ENCODE data around the gene KIF22.
"Not testable (repeated sequence)": the region's sequence is repeated elsewhere in the genome, so short reads cannot be mapped to it uniquely, and the experiment has no call there.

KIF22 gene

DNA sequence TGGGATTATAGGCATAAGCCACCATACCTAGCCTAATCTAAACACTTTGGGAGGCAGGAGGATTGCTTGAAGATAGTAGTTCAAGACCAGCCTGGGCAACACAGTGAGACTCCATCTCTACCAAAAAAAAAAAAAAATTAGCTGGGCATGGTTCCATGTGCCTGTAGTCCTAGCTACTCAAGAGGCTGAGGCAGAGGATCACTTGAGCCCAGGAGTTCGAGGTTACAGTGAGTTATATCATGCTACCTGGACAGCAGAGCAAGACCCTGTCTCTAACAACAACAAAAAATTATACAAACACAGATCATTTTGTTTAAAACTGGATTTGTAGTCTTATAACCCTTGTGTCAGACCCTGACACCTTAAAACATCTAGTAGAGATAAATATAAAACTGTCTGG lies 37.0 kb upstream of the KIF22 start:
- Histone ChIP-seq H3K9ac (ENCODE audit: low read length) (no peak overlapping the region), H3K27me3 (ENCODE audit: control insufficient read depth, insufficient read depth, low read length) (no peaks in the 10 kb centered on the region), H3K9me3 (ENCODE audit: control insufficient read depth, insufficient read depth, low read depth, low read length) (peaks cover 3% of the 10 kb centered on the region; the same call in 1 of the 2 replicates), H3K27ac (ENCODE audit: low read depth, low read length) (no peak overlapping the region), H3K4me3 (ENCODE audit: low read depth, low read length) (no peak overlapping the region), H3K36me3 (ENCODE audit: control insufficient read depth, insufficient read depth, low read length) (0 out of 2 replicates have a peak, but pooled peaks cover 3% of the 10 kb centered on the region), H3K4me1 (ENCODE audit: control insufficient read depth, insufficient read depth, low read length) (no peaks in the 10 kb centered on the region)

GRCh38 chr16:29756654-29757053 lies 33.9 kb upstream of the KIF22 start:
- Histone ChIP-seq H3K36me3 (ENCODE audit: control insufficient read depth, insufficient read depth, low read length) (no peaks in the 10 kb centered on the region), H3K9me3 (ENCODE audit: control insufficient read depth, insufficient read depth, low read depth, low read length) (no peaks in the 10 kb centered on the region), H3K4me1 (ENCODE audit: control insufficient read depth, insufficient read depth, low read length) (no peaks in the 10 kb centered on the region), H3K27ac (ENCODE audit: low read depth, low read length) (no peak overlapping the region), H3K4me3 (ENCODE audit: low read depth, low read length) (no peak overlapping the region), H3K9ac (ENCODE audit: low read length) (no peak overlapping the region), H3K27me3 (ENCODE audit: control insufficient read depth, insufficient read depth, low read length) (no peaks in the 10 kb centered on the region)

- H3K4me1 ChIP-seq (ENCODE audit: control insufficient read depth, insufficient read depth, low read length); H3K27ac ChIP-seq (ENCODE audit: low read depth, low read length); H3K36me3 ChIP-seq (ENCODE audit: control insufficient read depth, insufficient read depth, low read length); H3K4me3 ChIP-seq (ENCODE audit: low read depth, low read length); H3K27me3 ChIP-seq (ENCODE audit: control insufficient read depth, insufficient read depth, low read length); H3K9ac ChIP-seq (ENCODE audit: low read length); H3K9me3 ChIP-seq (ENCODE audit: control insufficient read depth, insufficient read depth, low read depth, low read length): not testable (repeated sequence)
Measured at GRCh38 chr16:29757086-29757485, 33.5 kb upstream of the KIF22 start.

DNA sequence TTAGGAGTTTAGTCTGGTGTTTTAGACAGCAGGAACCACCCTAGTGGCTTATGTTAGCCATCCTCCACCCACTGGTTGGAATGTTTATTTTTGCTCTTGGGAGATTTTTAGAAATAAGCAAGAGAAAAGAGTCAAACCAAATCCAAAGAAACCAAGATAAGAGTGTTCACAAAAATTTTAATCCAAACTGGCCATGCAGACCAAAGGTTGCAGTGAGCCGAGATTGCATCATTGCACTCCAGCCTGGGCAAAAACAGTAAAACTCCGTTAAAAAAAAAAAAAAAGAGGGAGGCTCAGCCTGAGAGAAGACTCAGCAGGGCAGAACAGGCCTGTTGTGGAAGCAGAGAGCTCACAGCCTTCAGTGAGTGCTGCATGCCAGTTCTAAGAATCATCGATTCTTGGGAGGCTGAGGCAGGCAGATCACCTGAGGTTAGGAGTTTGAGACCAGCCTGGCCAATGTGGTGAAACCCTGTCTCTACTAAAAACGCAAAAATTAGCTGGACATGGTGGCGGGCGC lies 32.5 kb upstream of the KIF22 start:
- H3K27me3 ChIP-seq (ENCODE audit: control insufficient read depth, insufficient read depth, low read length): no peaks in the 10 kb centered on the region
- no peaks in the 10 kb centered on the region for H3K9me3 ChIP-seq (ENCODE audit: control insufficient read depth, insufficient read depth, low read depth, low read length)
- H3K4me1 ChIP-seq (ENCODE audit: control insufficient read depth, insufficient read depth, low read length): peaks cover 4% of the 10 kb centered on the region; the same call in 1 of the 2 replicates
- H3K27ac ChIP-seq (ENCODE audit: low read depth, low read length): 0 out of 2 replicates have a peak overlapping the region, but pooled peaks have one; percentile 33
- no peak overlapping the region for H3K9ac ChIP-seq (ENCODE audit: low read length)
- H3K4me3 ChIP-seq (ENCODE audit: low read depth, low read length): no peak overlapping the region
- no peaks in the 10 kb centered on the region for H3K36me3 ChIP-seq (ENCODE audit: control insufficient read depth, insufficient read depth, low read length)

- no peak overlapping the region for H3K4me3 ChIP-seq (ENCODE audit: low read depth, low read length)
- no peak overlapping the region for H3K9ac ChIP-seq (ENCODE audit: low read length)
- peaks cover 4% of the 10 kb centered on the region; the same call in 1 of the 2 replicates for H3K4me1 ChIP-seq (ENCODE audit: control insufficient read depth, insufficient read depth, low read length)
- no peaks in the 10 kb centered on the region for H3K9me3 ChIP-seq (ENCODE audit: control insufficient read depth, insufficient read depth, low read depth, low read length)
- no peaks in the 10 kb centered on the region for H3K36me3 ChIP-seq (ENCODE audit: control insufficient read depth, insufficient read depth, low read length)
- H3K27me3 ChIP-seq (ENCODE audit: control insufficient read depth, insufficient read depth, low read length): no peaks in the 10 kb centered on the region
- no peak overlapping the region for H3K27ac ChIP-seq (ENCODE audit: low read depth, low read length)
Measured at GRCh38 chr16:29760567-29761279, 29.8 kb upstream of the KIF22 start.

DNA sequence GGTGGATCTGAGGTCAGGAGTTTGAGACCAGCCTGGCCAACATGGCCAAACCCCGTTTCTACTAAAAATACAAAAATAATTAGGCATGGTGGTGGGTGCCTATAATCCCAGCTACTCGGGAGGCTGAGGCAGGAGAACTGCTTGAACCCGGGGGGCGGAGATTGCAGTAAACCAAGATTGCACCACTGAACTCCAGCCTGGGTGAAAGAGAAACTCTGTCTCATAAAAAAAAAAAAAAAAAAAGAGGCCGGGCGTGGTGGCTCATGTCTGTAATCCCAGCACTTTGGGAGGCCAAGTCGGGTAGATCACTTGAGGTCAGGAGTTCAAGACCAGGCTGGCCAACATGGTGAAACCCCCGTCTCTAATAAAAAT lies 29.3 kb upstream of the KIF22 start:
- not testable (repeated sequence) for H3K4me1 ChIP-seq (ENCODE audit: control insufficient read depth, insufficient read depth, low read length); H3K27me3 ChIP-seq (ENCODE audit: control insufficient read depth, insufficient read depth, low read length); H3K4me3 ChIP-seq (ENCODE audit: low read depth, low read length); H3K27ac ChIP-seq (ENCODE audit: low read depth, low read length); H3K9me3 ChIP-seq (ENCODE audit: control insufficient read depth, insufficient read depth, low read depth, low read length); H3K9ac ChIP-seq (ENCODE audit: low read length); H3K36me3 ChIP-seq (ENCODE audit: control insufficient read depth, insufficient read depth, low read length)

DNA sequence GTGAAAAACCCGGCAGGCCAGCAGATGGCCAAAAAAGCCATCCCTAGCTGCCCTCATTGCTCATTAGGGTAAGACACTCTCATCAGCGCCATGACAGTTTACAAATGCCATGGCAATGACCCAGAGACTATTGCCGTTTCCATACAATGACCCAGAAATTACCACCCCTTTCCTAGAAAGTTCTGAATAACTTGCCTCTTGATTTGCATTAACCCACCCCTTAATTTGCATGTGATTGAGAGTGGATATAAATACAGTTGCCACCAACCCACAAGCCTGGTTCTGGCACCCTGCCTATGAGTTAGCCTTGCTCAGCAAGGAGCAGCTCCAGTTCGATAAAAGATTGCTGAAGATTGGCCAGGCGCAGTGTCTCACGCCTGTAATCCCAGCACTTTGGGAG lies 28.7 kb upstream of the KIF22 start:
- Histone ChIP-seq H3K4me1 (ENCODE audit: control insufficient read depth, insufficient read depth, low read length) (peaks cover 4% of the 10 kb centered on the region; the same call in 1 of the 2 replicates), H3K9me3 (ENCODE audit: control insufficient read depth, insufficient read depth, low read depth, low read length) (no peaks in the 10 kb centered on the region), H3K27me3 (ENCODE audit: control insufficient read depth, insufficient read depth, low read length) (no peaks in the 10 kb centered on the region), H3K36me3 (ENCODE audit: control insufficient read depth, insufficient read depth, low read length) (no peaks in the 10 kb centered on the region), H3K27ac (ENCODE audit: low read depth, low read length) (no peak overlapping the region), H3K4me3 (ENCODE audit: low read depth, low read length) (no peak overlapping the region), H3K9ac (ENCODE audit: low read length) (no peak overlapping the region)

GRCh38 chr16:29763326-29763725 lies 27.2 kb upstream of the KIF22 start:
- Histone ChIP-seq H3K36me3 (ENCODE audit: control insufficient read depth, insufficient read depth, low read length) (no peaks in the 10 kb centered on the region), H3K9me3 (ENCODE audit: control insufficient read depth, insufficient read depth, low read depth, low read length) (no peaks in the 10 kb centered on the region), H3K9ac (ENCODE audit: low read length) (no peak overlapping the region), H3K4me3 (ENCODE audit: low read depth, low read length) (no peak overlapping the region), H3K27me3 (ENCODE audit: control insufficient read depth, insufficient read depth, low read length) (no peaks in the 10 kb centered on the region), H3K27ac (ENCODE audit: low read depth, low read length) (no peak overlapping the region), H3K4me1 (ENCODE audit: control insufficient read depth, insufficient read depth, low read length) (peaks cover 4% of the 10 kb centered on the region; the same call in 1 of the 2 replicates)

DNA sequence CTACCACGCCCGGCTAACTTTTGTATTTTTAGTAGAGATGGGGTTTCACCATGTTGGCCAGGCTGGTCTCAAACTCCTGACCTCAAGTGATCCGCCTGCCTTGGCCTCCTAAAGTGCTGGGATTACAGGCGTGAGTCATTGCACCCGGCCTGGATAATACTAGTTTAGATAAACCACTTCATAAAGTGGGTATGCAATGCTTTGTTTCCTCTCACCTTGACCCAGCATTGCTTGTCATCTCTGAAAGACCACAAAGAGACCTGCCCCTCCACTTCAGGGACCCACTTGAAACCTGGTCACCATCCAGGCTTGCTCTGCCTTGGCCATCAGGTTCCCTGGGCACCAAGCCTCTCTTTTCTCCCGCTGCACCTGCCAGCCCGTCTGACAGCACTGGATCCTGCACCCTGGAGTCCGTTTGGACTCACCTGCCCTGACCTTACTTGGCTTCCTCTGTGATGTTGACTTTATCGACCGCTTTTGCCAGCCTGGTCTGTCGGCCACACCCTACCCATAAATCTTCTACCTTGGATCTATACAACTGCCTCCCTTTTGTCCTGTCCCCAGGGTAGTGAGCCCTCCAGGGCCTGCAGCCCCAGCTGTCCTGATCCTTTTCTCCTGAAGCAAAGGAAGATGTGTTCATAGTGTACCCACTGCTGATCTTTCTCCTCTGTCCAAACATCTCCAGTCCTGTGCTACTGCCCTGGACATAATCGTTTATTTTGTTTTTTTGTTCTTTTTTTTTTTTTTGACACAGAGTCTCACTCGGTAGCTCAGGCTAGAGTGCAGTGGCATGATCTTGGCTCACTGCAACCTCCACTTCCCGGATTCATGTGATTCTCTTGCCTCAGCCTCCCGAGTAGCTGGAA lies 25.2 kb upstream of the KIF22 start:
- Histone ChIP-seq H3K27ac (ENCODE audit: low read depth, low read length) (no peak overlapping the region), H3K9ac (ENCODE audit: low read length) (no peak overlapping the region), H3K4me3 (ENCODE audit: low read depth, low read length) (no peak overlapping the region), H3K36me3 (ENCODE audit: control insufficient read depth, insufficient read depth, low read length) (no peaks in the 10 kb centered on the region), H3K9me3 (ENCODE audit: control insufficient read depth, insufficient read depth, low read depth, low read length) (no peaks in the 10 kb centered on the region), H3K4me1 (ENCODE audit: control insufficient read depth, insufficient read depth, low read length) (peaks cover 4% of the 10 kb centered on the region; the same call in 1 of the 2 replicates), H3K27me3 (ENCODE audit: control insufficient read depth, insufficient read depth, low read length) (no peaks in the 10 kb centered on the region)

DNA sequence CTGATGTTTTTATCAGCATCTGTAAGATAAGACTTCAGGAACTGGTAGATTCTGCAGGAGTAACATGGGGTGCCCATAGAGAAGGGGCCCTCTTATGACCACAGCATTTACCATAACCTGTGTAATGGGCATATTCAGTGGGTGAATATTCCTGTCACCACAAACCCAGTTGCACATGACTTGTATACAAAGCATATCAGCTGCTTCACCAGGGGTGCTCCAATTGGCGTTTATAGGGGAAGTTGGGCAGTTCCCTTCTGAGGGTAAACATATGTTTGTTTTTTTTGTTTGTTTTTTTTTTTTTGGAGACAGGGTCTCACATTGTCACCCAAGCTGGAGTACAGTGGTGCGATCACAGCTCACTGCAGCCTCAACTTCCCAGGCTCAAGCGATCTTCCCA lies 24.0 kb upstream of the KIF22 start:
- no peak overlapping the region for H3K27ac ChIP-seq (ENCODE audit: low read depth, low read length)
- H3K27me3 ChIP-seq (ENCODE audit: control insufficient read depth, insufficient read depth, low read length): no peaks in the 10 kb centered on the region
- H3K36me3 ChIP-seq (ENCODE audit: control insufficient read depth, insufficient read depth, low read length): no peaks in the 10 kb centered on the region

GRCh38 chr16:29767062-29767461 lies 23.5 kb upstream of the KIF22 start:
- Histone ChIP-seq H3K27ac (ENCODE audit: low read depth, low read length) (no peak overlapping the region), H3K4me3 (ENCODE audit: low read depth, low read length) (no peak overlapping the region), H3K36me3 (ENCODE audit: control insufficient read depth, insufficient read depth, low read length) (no peaks in the 10 kb centered on the region), H3K9ac (ENCODE audit: low read length) (no peak overlapping the region), H3K4me1 (ENCODE audit: control insufficient read depth, insufficient read depth, low read length) (no peaks in the 10 kb centered on the region; the same call in 1 of the 2 replicates), H3K27me3 (ENCODE audit: control insufficient read depth, insufficient read depth, low read length) (no peaks in the 10 kb centered on the region), H3K9me3 (ENCODE audit: control insufficient read depth, insufficient read depth, low read depth, low read length) (no peaks in the 10 kb centered on the region)

More for the DNA sequence above, 24.0 kb upstream of the KIF22 start:
- Histone ChIP-seq H3K4me3 (ENCODE audit: low read depth, low read length) (no peak overlapping the region), H3K9me3 (ENCODE audit: control insufficient read depth, insufficient read depth, low read depth, low read length) (no peaks in the 10 kb centered on the region), H3K4me1 (ENCODE audit: control insufficient read depth, insufficient read depth, low read length) (peaks cover 4% of the 10 kb centered on the region; the same call in 1 of the 2 replicates), H3K9ac (ENCODE audit: low read length) (no peak overlapping the region)

Data from HUES6 (cell line).